BE2C (cell line): ENCODE measurements around the gene ORAI2.
"Not testable (repeated sequence)": the region's sequence is repeated elsewhere in the genome, so short reads cannot be mapped to it uniquely, and the experiment has no call there.

Source experiments
- DNase-seq: peaks from one replicate; pipeline ENCODE4 v3.0.0-alpha.2; 2020
- H3K27me3 ChIP-seq: fragments of 250-450 bp; sonication (Bioruptor Pico); 2 replicates; pipeline ENCODE4 v1.5.1; 2020; ENCODE audit warnings: mild to moderate bottlenecking
- H3K36me3 ChIP-seq: fragments of 250-450 bp; sonication (Bioruptor Pico); 2 replicates; pipeline ENCODE4 v1.5.1; 2020; ENCODE audit warnings: mild to moderate bottlenecking
- H3K4me1 ChIP-seq: fragments of 250-450 bp; sonication (Bioruptor Pico); 2 replicates; pipeline ENCODE4 v1.5.1; 2020
- H3K4me3 ChIP-seq: 2 replicates; pipeline ENCODE4 v1.5.1; 2011; ENCODE audit warnings: low read depth, low read length
- H3K9me3 ChIP-seq: fragments of 250-450 bp; sonication (Bioruptor Pico); 2 replicates; pipeline ENCODE4 v1.5.1; 2020
- TF ChIP-seq, protein P1 (sequence below): IDR thresholded peaks from 2 replicates; pipeline ENCODE4 v1.5.1; 2012; ENCODE audit warnings: mild to moderate bottlenecking, low read depth, low read length

Gene ORAI2

DNA sequence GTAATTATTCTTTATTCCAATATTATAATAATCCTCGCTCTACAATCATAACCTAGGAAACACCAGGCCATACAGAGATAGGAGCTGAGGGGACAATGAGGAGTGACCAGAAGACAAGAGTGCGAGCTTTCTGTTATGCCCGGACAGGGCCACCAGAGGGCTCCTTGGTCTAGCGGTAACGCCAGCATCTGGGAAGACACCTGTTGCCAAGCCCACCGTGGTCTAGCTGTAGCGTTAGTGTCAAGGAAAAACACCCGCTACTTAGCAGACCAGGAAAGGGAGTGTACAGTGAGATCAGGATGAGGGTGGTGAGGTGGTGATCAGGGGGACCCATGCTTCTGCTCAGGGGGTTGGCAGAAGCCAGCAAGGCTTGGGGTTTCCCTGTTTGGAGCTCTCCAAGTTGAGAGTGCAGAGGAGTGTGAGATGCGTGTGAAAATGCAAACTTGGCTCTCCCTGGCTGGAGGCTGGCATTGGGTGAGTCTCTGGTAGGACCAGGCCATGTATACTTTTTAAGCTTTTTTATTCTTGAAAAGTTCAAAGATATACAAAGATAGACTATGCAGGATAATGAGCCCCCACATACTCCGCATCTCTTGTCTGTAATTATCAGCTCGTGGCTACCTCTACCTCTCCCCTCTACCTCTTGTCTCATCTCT lies 46.7 kb downstream of the ORAI2 start:
- DNase-seq = peak; percentile 72
- not testable (repeated sequence) for H3K27me3 ChIP-seq
- TF ChIP-seq, protein P1, sequence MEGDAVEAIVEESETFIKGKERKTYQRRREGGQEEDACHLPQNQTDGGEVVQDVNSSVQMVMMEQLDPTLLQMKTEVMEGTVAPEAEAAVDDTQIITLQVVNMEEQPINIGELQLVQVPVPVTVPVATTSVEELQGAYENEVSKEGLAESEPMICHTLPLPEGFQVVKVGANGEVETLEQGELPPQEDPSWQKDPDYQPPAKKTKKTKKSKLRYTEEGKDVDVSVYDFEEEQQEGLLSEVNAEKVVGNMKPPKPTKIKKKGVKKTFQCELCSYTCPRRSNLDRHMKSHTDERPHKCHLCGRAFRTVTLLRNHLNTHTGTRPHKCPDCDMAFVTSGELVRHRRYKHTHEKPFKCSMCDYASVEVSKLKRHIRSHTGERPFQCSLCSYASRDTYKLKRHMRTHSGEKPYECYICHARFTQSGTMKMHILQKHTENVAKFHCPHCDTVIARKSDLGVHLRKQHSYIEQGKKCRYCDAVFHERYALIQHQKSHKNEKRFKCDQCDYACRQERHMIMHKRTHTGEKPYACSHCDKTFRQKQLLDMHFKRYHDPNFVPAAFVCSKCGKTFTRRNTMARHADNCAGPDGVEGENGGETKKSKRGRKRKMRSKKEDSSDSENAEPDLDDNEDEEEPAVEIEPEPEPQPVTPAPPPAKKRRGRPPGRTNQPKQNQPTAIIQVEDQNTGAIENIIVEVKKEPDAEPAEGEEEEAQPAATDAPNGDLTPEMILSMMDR = peak; percentile 41

DNA sequence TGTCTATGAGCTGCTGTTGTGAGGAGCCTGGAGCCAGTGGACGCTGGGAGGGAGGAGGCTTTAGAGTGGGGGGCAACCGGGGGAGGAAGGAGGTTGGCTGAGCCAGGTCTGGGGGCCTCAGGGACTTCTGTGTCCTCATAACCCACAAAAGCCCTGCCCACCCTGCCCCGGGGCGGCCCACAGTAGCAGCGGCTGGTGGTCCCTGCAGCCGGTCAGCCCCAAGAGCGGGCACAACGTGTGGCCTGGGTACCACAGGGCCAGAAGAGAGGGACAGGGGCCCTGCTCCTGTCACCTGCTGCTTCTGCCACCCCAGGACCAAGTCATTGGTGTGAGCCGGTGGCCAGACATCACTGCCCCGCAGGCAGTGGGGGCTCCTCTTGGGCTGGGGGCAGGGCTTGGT lies 48.6 kb downstream of the ORAI2 start:
- H3K36me3 ChIP-seq, H3K27me3 ChIP-seq, DNase-seq, H3K4me1 ChIP-seq, H3K9me3 ChIP-seq, H3K4me3 ChIP-seq: not testable (repeated sequence)

More for the DNA sequence above, 46.7 kb downstream of the ORAI2 start:
- not testable (repeated sequence) for H3K36me3 ChIP-seq, H3K9me3 ChIP-seq, H3K4me3 ChIP-seq, H3K4me1 ChIP-seq

DNA sequence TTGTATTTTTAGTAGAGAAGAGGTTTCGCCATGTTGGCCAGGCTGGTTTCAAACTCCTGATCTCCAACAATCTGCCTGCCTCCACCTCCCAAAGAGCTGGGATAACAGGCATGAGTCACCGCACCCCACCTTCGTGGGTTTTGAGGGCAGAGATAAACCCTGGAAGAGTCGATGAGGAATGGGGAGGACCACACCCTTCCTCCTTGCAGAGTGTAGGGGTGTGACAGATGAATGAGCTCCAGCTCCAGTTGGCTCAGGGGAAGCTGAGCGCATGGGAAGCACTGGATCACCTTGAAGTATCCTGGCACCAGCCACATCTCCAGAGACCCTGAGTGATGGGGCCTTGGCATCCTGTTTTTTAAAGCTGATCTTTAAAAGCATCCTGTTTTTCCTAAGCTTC lies 50.9 kb downstream of the ORAI2 start:
- H3K4me3 ChIP-seq, DNase-seq, H3K36me3 ChIP-seq, H3K27me3 ChIP-seq, H3K4me1 ChIP-seq, H3K9me3 ChIP-seq: not testable (repeated sequence)

DNA sequence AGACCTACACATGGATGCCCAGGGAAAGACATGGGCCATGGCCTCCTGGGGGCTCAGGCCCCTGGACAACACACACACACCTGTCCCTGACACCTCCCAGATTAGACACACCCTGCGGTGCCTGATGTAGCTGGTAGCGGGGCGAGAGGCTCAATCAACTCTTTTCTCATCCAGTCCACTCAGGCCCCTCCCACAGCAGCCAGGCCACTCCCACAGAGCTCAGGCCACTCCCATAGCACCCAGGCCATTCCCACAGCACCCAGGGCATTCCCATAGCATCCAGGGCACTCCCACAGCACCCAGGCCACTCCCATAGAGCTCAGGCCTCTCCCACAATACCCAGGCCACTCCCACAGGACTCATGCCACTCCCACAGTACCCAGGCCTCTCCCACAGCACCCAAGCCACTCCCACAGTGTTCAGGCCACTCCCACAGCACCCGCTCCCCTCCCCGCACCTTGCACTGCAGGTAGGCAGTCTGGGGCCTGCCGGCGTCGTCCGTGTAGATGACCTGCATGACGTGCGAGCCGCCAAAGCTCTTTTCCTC lies 57.2 kb downstream of the ORAI2 start:
- H3K36me3 ChIP-seq, H3K9me3 ChIP-seq, H3K4me1 ChIP-seq, H3K27me3 ChIP-seq, H3K4me3 ChIP-seq: not testable (repeated sequence)
- peak; percentile 84 for DNase-seq

DNA sequence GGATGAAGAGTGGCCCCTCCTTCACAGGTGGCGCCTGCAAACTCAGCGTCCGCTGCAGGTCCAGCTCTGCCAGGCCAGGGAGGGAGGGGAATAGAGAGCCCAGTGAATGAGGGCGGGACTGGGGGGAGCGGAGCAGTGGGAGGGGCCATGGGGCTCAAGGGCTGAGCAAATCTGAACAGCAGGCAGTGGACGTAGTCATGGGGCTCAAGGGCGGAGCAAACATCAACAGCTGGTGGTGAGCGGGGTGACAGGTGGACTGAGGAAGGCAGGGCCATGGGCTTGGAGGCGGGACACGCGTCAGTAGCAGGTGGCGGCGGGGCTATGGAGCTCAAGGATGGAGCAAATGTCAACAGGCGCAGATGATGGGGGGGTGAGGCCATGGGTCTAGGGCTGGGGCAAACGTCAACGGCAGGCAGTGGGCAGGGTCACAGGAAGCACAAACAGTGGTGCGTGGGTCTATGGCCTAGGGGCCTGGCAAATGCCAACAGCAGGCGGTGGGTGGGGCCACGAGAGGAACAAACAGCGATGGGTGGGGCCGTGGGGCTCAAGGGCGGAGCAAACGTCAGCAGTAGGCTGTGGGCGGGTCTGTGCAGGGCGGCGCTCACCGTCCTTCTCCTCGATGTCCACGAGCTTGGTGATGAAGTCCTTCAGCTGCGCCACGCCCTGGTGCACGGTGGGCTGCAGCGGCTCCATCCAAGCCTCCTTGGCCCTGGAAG lies 60.0 kb downstream of the ORAI2 start:
- H3K36me3 ChIP-seq, H3K9me3 ChIP-seq, DNase-seq, H3K27me3 ChIP-seq, H3K4me3 ChIP-seq, H3K4me1 ChIP-seq: not testable (repeated sequence)

DNA sequence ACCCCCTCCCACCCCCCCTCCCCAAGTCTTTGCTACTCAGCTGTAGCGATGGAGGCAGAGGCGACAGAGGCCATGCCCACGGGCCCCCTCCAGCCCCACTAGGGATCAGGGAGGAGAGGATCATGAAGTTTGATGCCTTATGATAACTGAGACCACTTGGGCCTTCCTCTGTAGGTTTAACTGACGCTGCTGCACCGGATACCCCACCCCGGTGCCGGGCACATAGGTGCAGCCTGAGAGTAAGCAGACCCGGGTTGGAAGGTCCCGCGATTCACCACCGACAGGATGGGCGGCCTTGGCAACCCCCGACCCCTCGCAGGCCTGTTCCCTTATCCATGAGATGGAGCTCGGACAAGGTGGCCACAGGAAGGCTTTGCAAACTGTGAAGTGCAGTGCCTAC lies 60.7 kb downstream of the ORAI2 start:
- H3K4me3 ChIP-seq, H3K9me3 ChIP-seq, H3K36me3 ChIP-seq: not testable (repeated sequence)

DNA sequence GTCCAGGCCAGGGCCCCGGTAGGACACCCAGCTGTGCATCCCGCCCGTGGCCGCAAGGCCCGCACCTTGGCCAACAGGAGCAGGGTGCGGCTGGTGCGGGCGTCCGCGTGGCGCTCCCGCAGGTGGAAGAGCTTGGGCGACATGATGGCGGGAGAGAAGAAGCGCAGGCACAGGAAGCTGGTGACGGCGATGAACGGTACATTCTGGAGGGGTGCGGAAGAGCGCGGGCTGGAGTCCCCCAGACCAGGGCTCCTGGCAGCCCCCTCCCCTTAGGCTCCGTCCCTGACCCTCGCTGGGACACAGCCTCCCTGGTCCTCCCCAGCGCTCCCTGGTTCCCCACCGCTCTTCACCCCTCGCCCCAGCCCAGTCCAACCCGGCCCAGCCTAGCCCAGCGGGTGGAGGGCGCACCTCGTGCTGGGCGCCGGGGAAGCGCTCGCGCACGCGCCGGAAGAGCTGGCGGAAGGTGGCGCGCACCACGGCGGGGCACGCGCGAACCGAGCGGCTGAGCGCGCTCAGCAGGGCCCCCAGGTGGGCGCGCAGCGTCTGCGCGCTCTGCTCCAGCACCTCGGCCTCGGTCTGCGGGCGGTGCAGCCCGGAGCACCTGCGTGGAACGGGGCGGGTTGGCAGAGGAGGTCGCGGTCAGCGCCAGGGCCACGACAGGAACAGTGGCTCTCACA lies 61.2 kb downstream of the ORAI2 start:
- H3K36me3 ChIP-seq, H3K4me1 ChIP-seq, H3K27me3 ChIP-seq, DNase-seq, H3K9me3 ChIP-seq, H3K4me3 ChIP-seq: not testable (repeated sequence)

More for the DNA sequence above, 60.7 kb downstream of the ORAI2 start:
- peak; percentile 3 for DNase-seq
- H3K27me3 ChIP-seq, H3K4me1 ChIP-seq: not testable (repeated sequence)

DNA sequence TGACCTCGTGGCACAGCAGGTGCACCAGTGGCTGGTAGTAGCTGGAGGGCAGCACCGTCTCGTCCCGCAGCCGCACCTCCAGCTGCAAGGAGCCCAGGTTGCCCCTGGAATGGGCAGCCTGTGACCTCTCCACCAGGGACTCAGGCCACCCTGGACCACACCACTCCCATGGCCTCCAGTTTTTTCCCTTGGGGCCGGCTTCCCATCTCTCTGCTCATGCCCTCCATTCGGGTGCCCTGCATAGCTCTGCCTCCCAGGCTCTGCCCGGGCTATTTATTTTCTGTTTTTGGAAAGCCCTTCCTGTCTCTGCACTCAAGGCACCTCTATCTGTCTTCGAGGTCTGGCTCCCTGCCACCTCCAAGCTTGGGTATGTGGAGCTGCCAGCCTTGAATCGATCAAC lies 63.5 kb downstream of the ORAI2 start:
- H3K4me3 ChIP-seq, H3K36me3 ChIP-seq, H3K9me3 ChIP-seq, H3K27me3 ChIP-seq, H3K4me1 ChIP-seq: not testable (repeated sequence)
- DNase-seq = peak; percentile 0

DNA sequence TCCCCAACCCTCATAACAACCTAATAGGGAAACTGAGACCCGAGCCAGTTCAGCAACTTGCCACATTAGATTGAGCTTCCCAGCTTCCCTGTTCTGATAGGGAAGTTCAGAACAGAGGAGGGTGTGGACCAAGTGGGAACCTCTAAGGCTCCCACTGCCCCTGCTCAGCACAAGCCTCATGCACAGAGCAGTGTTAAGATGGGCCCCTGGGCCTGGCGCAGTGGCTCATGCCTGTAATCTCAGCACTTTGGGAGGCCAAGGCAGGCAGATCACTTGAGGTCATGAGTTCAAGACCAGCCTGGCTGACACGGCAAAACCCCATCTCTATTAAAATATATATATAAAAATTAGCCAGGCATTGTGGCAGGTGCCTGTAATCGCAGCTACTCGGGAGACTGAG lies 63.9 kb downstream of the ORAI2 start:
- not testable (repeated sequence) for H3K27me3 ChIP-seq, H3K4me3 ChIP-seq, H3K4me1 ChIP-seq, H3K9me3 ChIP-seq, DNase-seq, H3K36me3 ChIP-seq

DNA sequence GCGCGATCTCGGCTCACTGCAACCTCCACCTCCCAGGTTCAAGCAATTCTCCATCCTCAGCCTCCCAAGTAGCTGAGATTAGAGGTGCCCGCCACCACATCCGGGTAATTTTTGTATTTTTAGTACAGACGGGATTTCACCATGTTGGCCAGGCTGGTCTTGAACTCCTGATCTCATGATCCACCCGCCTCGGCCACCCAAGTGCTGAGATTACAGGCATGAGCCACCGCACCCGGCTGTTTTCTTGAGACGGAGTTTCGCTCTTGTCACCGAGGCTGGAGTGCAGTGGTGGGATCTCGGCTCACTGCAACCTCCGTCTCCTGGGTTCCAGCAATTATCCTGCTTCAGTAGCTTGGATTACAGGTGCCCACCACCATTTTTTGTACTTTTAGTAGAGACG lies 64.9 kb downstream of the ORAI2 start:
- H3K4me3 ChIP-seq = not testable (repeated sequence)

DNA sequence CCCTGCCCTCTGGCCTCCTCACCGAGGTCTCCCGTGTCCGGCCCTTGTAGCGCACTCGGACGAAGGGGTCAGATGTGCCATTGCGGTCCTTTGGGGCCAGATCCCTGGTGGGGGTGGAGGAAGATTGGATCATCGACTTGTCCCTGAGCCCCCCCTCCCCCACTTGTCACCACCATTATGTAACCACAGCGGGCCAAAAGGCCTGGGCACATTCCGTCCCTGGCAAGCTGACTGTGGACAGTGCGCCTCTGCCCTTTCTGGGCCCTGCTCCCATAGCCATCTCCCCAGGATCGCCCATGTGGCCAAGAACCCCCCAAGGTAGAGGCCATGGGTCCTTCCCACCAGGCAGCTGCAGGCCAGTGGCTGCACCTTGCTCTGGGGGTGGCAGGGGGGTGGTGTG lies 69.8 kb downstream of the ORAI2 start:
- H3K4me3 ChIP-seq, H3K36me3 ChIP-seq, H3K9me3 ChIP-seq, H3K27me3 ChIP-seq, DNase-seq, H3K4me1 ChIP-seq: not testable (repeated sequence)

More for the DNA sequence above, 64.9 kb downstream of the ORAI2 start:
- H3K4me1 ChIP-seq, DNase-seq, H3K9me3 ChIP-seq, H3K27me3 ChIP-seq, H3K36me3 ChIP-seq: not testable (repeated sequence)

DNA sequence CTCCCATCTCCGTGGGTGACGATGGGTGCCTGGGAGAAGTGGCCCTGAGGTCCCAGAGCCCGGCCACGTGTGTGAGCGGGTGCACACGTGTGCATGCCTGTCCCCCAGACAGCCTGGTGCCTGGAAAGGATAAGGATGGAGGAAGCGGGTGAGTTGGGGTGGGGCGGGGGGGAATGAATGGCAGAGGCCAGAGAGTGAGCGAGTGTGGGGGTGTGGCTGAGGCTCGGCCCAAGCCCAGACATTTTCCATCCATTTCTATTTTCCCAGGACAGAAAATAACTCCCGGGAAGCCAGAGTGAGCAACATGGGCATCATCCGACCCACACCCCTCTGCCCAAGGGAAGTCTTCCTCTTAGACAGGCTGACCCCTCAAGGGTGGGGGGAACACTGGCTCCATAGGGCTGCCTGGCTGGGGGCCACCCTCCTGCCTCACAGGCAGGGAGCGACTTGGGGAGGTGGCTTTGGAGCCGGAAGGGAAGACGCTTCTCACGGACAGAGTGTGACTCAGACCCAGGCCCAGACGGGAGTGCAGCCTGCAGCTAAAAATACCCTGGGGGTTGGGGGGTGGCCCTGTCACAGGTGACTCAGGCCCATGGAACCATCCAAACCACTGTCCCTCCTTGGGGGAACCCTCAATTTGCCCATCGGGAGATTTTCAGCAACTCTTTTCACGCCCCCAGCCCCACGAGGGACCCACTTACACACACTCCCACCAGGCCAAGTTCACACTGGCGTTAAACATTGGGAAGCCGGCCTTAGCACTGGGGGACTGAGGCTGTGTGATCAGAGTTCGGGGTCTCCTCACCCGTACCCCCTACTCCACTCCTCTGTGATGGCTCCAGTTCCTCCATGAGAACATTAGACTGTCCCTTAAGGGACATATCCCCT lies 72.2 kb downstream of the ORAI2 start:
- not testable (repeated sequence) for H3K4me3 ChIP-seq, H3K4me1 ChIP-seq, H3K36me3 ChIP-seq, DNase-seq, H3K27me3 ChIP-seq, H3K9me3 ChIP-seq
